ENCODE data around the gene NRTN. TPM values are rescaled to one million over a fixed set of nuclear protein-coding genes. Genes with fewer than 3 reads are reported as not detected.

NRTN gene
- total and polyA plus RNA-seq, 10 donors: 0.29 to 2.3 (median 0.32) TPM; not detected in 5

- Histone ChIP-seq H3K4me1 (no peaks in the 10 kb centered on the region), H3K27ac (no peak overlapping the region), H3K4me3 (no peak overlapping the region), H3K27me3 (replicated peaks in 1 of 7) (peaks cover 0 to 18% (median 0%) of the 10 kb centered on the region in 7 donors), H3K36me3 (no peaks in the 10 kb centered on the region), H3K9me3 (no peaks in the 10 kb centered on the region)
- TF ChIP-seq POLR2A (IDR thresholded peaks at IDR 0.05) (no peak), POLR2AphosphoS5 (IDR thresholded peaks at IDR 0.05) (no peak)
- TF ChIP-seq, protein P1, sequence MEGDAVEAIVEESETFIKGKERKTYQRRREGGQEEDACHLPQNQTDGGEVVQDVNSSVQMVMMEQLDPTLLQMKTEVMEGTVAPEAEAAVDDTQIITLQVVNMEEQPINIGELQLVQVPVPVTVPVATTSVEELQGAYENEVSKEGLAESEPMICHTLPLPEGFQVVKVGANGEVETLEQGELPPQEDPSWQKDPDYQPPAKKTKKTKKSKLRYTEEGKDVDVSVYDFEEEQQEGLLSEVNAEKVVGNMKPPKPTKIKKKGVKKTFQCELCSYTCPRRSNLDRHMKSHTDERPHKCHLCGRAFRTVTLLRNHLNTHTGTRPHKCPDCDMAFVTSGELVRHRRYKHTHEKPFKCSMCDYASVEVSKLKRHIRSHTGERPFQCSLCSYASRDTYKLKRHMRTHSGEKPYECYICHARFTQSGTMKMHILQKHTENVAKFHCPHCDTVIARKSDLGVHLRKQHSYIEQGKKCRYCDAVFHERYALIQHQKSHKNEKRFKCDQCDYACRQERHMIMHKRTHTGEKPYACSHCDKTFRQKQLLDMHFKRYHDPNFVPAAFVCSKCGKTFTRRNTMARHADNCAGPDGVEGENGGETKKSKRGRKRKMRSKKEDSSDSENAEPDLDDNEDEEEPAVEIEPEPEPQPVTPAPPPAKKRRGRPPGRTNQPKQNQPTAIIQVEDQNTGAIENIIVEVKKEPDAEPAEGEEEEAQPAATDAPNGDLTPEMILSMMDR (IDR thresholded peaks at IDR 0.05 in 8 of 11, conservative IDR thresholded peaks at IDR 0.05 in 3 of 11): no peak
- 78 to 83% (median 82%) methylated on average over 19 of the region's 19 CpGs for WGBS, 5 donors
- intact Hi-C loops (cut with DNase I; ENCODE audit: low total_unique reads): no loop called here
- DNase-seq: no peak
Measured at GRCh38 chr19:5772416-5772815, 32.5 kb upstream of the NRTN start.

DNA sequence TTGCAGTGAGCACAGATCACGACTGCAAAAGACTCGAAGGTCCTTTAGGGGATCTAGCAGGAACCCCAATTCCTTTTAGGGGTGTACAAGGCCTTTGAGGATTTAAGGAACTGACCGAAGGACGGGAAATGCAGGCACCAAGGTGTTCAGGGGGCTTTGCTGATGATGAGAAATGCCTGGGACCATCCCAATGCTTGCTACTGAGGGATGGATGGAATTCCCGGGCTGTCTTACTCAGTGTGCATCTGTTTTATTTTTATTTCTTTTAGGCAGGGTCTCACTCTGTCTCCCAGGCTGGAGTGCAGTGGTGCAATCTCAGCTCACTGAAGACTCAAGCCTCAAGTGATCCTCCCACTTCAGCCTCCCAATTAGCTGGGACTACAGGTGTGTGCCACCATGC lies 31.6 kb upstream of the NRTN start:
- intact Hi-C loops (cut with DNase I; ENCODE audit: low total_unique reads): no loop called here
- 85 to 96% (median 88%) methylated on average over 5 of the region's 5 CpGs for WGBS, 5 donors

DNA sequence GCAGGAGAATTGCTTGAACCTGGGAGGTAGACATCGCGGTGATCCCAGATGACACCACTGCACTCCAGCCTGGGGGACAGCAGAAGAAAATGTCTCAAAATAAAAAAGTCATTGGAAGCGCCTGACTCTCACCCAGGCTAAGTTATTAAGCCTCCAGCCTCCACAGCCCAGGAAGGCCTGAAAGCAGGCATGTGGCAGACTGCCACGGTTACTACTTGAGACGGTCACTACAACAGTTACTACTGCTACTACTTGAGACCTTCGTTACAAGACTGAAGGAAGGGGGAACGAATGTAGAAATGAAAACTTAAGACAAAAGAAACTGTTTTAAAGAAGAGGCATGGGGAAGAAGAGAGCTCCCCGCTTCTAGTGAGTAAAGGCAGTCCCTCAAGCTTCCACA lies 29.9 kb upstream of the NRTN start:
- H3K4me3 ChIP-seq: no peak overlapping the region
- DNase-seq: no peak
- no peaks in the 10 kb centered on the region for H3K4me1 ChIP-seq
- no peak overlapping the region for H3K27ac ChIP-seq
- TF ChIP-seq POLR2A (IDR thresholded peaks at IDR 0.05) (no peak), POLR2AphosphoS5 (IDR thresholded peaks at IDR 0.05) (no peak)
- TF ChIP-seq, protein P1 (IDR thresholded peaks at IDR 0.05 in 8 of 11, conservative IDR thresholded peaks at IDR 0.05 in 3 of 11): no peak
- H3K36me3 ChIP-seq: no peaks in the 10 kb centered on the region
- H3K27me3 ChIP-seq (replicated peaks in 1 of 7): peaks cover 0 to 18% (median 0%) of the 10 kb centered on the region in 7 donors
- H3K9me3 ChIP-seq: no peaks in the 10 kb centered on the region
- intact Hi-C loops (cut with DNase I; ENCODE audit: low total_unique reads): no loop called here
- 79 to 89% (median 83%) methylated on average over 8 of the region's 8 CpGs for WGBS, 5 donors

More for the DNA sequence above, 31.6 kb upstream of the NRTN start:
- no peak overlapping the region for H3K27ac ChIP-seq
- H3K27me3 ChIP-seq (replicated peaks in 1 of 7): peaks cover 0 to 18% (median 0%) of the 10 kb centered on the region in 7 donors
- no peaks in the 10 kb centered on the region for H3K4me1 ChIP-seq
- no peak overlapping the region for H3K4me3 ChIP-seq
- DNase-seq: no peak
- no peaks in the 10 kb centered on the region for H3K36me3 ChIP-seq
- H3K9me3 ChIP-seq: no peaks in the 10 kb centered on the region
- TF ChIP-seq, protein P1 (IDR thresholded peaks at IDR 0.05 in 8 of 11, conservative IDR thresholded peaks at IDR 0.05 in 3 of 11): no peak

- Histone ChIP-seq H3K36me3 (no peaks in the 10 kb centered on the region), H3K4me1 (no peaks in the 10 kb centered on the region), H3K27me3 (replicated peaks in 1 of 7) (peaks cover 0 to 18% (median 0%) of the 10 kb centered on the region in 7 donors), H3K4me3 (no peak overlapping the region), H3K27ac (no peak overlapping the region), H3K9me3 (no peaks in the 10 kb centered on the region)
- intact Hi-C loops (cut with DNase I; ENCODE audit: low total_unique reads): no loop called here
- 72 to 87% (median 81%) methylated on average over 16 to 17 of the region's 17 CpGs for WGBS, 5 donors
- no peak for DNase-seq
- TF ChIP-seq, protein P1 (IDR thresholded peaks at IDR 0.05 in 8 of 11, conservative IDR thresholded peaks at IDR 0.05 in 3 of 11): no peak
- no peak for TF ChIP-seq POLR2A (IDR thresholded peaks at IDR 0.05)
- TF ChIP-seq POLR2AphosphoS5 (IDR thresholded peaks at IDR 0.05): no peak
Measured at GRCh38 chr19:5775668-5776309, 29.1 kb upstream of the NRTN start.

Data from spleen (tissue), 11 donors.